Activated T-cell treated with anti-CD3 and anti-CD28 coated beads, Interleukin-2, amount 50 U/mL, for 24 hours (primary cell): Measurements from ENCODE around the gene GLB1L2.
A peak's percentile ranks its signal among the peaks of the same experiment; 100 is the strongest.

Experiments
- DNase-seq: peaks from one replicate; pipeline ENCODE4 v3.0.0-alpha.2; 2020
- H3K27ac Mint-ChIP-seq: 2 replicates; pipeline ENCODE4 v1.8.0; 2020; ENCODE audit warnings: mild to moderate bottlenecking, mixed read lengths
- H3K27me3 Mint-ChIP-seq: 2 replicates; pipeline ENCODE4 v1.8.0; 2020; ENCODE audit warnings: mixed read lengths
- H3K36me3 Mint-ChIP-seq: 2 replicates; pipeline ENCODE4 v1.8.0; 2020; ENCODE audit warnings: low read depth, mixed read lengths
- H3K4me1 Mint-ChIP-seq: 2 replicates; pipeline ENCODE4 v1.8.0; 2020; ENCODE audit warnings: low read depth, mixed read lengths
- H3K4me3 Mint-ChIP-seq: 2 replicates; pipeline ENCODE4 v1.8.0; 2020; ENCODE audit warnings: mild to moderate bottlenecking, moderate library complexity, mixed read lengths
- H3K9me3 Mint-ChIP-seq: 2 replicates; pipeline ENCODE4 v1.8.0; 2020; ENCODE audit warnings: mixed read lengths

GLB1L2 gene

DNA sequence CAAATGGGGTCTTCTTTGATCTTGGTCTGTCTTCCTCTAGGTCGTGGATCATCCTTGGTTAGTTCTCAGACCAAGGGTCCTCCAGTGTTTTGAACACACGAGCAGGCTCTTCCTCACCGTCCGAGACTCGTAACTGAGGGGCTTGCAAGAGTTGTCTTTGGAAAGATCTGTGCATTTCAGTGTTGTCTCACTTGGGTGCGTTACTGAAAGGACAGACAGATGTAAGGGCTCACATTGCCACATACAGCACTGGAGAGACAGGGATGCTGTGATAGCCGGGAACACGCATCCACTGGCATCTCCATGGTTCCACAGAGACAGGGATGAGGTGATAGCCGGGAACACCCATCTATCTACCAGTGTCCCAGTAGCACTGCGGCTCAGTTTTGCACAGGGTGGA, 15.7 kb downstream of the GLB1L2 start:
- Mint-ChIP-seq H3K27me3 (no peaks in the 10 kb centered on the region), H3K9me3 (no peaks in the 10 kb centered on the region), H3K36me3 (peaks cover 2% of the 10 kb centered on the region), H3K4me3 (no peak overlapping the region), H3K4me1 (peaks cover 14% of the 10 kb centered on the region), H3K27ac (no peak overlapping the region)
- no peak for DNase-seq

DNA sequence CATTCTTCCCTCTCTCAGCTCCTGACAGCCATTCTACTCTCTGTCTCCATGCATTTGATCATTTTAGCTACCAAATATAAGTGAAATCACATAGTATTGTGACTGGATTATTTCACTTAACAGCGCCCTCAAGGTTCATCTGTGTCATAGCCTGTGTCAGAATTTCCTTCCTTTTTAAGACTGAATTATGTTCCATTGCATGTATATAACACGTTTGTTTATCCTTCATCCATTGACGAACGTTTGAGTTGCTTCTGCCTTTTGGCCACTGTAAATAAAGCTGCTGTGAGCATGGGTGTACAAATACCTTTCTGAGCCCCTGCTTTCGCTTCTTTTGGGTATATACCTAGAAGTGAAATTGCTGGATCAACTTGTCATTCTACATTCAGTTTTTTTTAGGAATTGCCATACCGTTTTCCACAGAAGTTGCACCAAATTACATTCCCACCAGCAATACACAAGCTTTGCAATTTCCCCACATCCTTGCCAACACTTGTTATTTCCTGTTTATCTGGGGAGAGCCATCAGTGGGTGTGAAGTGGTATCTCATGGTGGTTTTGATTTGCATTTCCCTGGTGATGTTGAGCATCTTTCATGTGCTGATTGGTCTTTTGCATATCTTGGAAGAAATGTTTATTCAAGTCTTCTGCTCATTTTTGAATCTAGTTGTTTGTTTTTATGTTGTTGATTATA, 17.5 kb downstream of the GLB1L2 start:
- Mint-ChIP-seq H3K4me1 (peaks cover 14% of the 10 kb centered on the region), H3K27ac (peak overlapping the region; percentile 20), H3K9me3 (peaks cover 3% of the 10 kb centered on the region), H3K4me3 (no peak overlapping the region), H3K36me3 (peaks cover 5% of the 10 kb centered on the region), H3K27me3 (no peaks in the 10 kb centered on the region)
- no peak for DNase-seq

DNA sequence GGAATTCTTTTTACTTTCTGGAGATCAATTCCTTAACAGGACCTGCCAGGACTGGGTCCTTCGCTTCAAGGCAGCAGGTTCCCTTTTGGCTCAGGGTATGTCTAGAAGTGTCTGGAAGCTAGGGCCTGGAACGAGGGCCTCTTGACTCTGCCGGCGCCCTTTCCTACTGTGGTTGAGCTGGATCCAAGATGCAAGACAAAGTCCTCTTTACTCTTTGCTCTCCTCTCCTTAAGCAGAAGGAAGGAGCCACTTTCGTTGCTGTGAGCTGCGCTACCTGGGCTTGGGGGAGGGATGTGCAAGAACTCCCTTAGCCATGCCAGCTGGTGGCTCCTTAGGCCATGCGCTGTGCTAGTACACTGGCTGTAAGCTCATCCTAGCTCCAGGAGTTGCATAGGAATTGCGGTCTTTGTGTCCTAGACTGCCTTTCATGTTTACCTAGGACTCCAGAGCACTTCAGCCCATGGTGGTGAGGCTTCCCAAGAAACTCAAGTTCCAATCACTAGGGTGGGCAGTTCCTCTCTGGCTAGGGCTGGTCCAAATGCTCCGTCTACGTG, 18.1 kb downstream of the GLB1L2 start:
- peaks cover 14% of the 10 kb centered on the region for H3K4me1 Mint-ChIP-seq
- H3K27me3 Mint-ChIP-seq = no peaks in the 10 kb centered on the region
- H3K27ac Mint-ChIP-seq = peak overlapping the region; percentile 20
- no peak for DNase-seq
- H3K9me3 Mint-ChIP-seq = peaks cover 3% of the 10 kb centered on the region
- H3K36me3 Mint-ChIP-seq = peaks cover 5% of the 10 kb centered on the region
- no peak overlapping the region for H3K4me3 Mint-ChIP-seq

GRCh38 chr11:134350381-134350780, 18.6 kb downstream of the GLB1L2 start:
- Mint-ChIP-seq H3K27me3 (no peaks in the 10 kb centered on the region), H3K36me3 (peaks cover 5% of the 10 kb centered on the region), H3K4me3 (no peak overlapping the region), H3K9me3 (peaks cover 3% of the 10 kb centered on the region), H3K4me1 (peaks cover 14% of the 10 kb centered on the region), H3K27ac (no peak overlapping the region)
- no peak for DNase-seq

DNA sequence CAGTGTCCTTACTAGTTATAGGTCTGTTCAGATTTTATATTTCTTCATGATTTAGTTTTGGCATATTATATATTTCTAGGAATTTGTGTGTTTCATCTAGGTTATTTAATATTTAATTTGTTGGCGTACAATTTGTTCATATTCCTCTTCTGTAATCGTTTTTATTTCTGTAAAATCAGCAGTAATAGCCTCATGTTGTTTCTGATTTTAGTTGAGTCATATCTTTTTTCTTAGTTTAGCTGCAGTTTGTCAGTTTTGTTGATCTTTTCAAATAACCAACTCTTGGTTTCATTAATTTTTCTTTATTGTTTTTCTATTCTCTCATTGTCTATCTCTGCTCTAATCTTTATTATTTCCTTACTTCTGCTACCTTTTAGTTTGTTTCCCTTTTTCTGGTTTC, 20.3 kb downstream of the GLB1L2 start:
- Mint-ChIP-seq H3K4me3 (no peak overlapping the region), H3K9me3 (peaks cover 3% of the 10 kb centered on the region), H3K36me3 (peaks cover 9% of the 10 kb centered on the region), H3K27me3 (no peaks in the 10 kb centered on the region), H3K27ac (no peak overlapping the region), H3K4me1 (peaks cover 14% of the 10 kb centered on the region)
- DNase-seq = no peak

DNA sequence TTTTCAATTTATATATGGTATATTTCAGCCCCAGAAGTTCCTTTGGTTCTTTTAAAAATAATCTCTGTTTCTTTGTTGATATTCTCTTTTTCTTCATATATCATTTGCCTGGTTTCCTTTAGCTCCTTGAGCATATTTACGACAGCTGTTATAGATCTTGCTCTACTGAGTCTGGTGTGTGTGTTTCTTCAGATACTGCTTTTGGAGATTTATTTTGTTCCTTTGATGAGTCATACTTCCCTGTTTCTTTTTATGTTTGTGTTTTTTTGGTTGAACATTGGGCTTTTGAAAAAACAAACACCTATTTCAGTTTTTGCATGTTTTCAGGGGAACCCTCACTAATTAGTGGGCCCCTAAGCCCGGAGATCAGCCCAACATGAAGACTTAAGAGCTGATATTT, 23.3 kb downstream of the GLB1L2 start:
- Mint-ChIP-seq H3K4me1 (peaks cover 8% of the 10 kb centered on the region), H3K36me3 (peaks cover 15% of the 10 kb centered on the region), H3K4me3 (no peak overlapping the region), H3K27me3 (peaks cover 3% of the 10 kb centered on the region), H3K27ac (no peak overlapping the region), H3K9me3 (peaks cover 3% of the 10 kb centered on the region)
- DNase-seq = no peak

- Mint-ChIP-seq H3K4me1 (peaks cover 8% of the 10 kb centered on the region), H3K36me3 (peaks cover 15% of the 10 kb centered on the region), H3K27me3 (peaks cover 4% of the 10 kb centered on the region), H3K27ac (no peak overlapping the region), H3K9me3 (peaks cover 3% of the 10 kb centered on the region), H3K4me3 (no peak overlapping the region)
- DNase-seq = no peak
These were observed 23.9 kb downstream of the GLB1L2 start for GRCh38 chr11:134355656-134356055.

GRCh38 chr11:134356656-134357544, 25.1 kb downstream of the GLB1L2 start:
- H3K27ac Mint-ChIP-seq = no peak overlapping the region
- H3K9me3 Mint-ChIP-seq = peaks cover 3% of the 10 kb centered on the region
- no peak overlapping the region for H3K4me3 Mint-ChIP-seq
- peaks cover 6% of the 10 kb centered on the region for H3K27me3 Mint-ChIP-seq
- peaks cover 16% of the 10 kb centered on the region for H3K4me1 Mint-ChIP-seq
- H3K36me3 Mint-ChIP-seq = peaks cover 15% of the 10 kb centered on the region
- DNase-seq = no peak

- Mint-ChIP-seq H3K27me3 (peaks cover 9% of the 10 kb centered on the region), H3K4me1 (peaks cover 18% of the 10 kb centered on the region), H3K9me3 (peaks cover 3% of the 10 kb centered on the region), H3K36me3 (peaks cover 15% of the 10 kb centered on the region), H3K27ac (no peak overlapping the region), H3K4me3 (no peak overlapping the region)
- no peak for DNase-seq
These were observed 25.7 kb downstream of the GLB1L2 start for GRCh38 chr11:134357545-134357839.

DNA sequence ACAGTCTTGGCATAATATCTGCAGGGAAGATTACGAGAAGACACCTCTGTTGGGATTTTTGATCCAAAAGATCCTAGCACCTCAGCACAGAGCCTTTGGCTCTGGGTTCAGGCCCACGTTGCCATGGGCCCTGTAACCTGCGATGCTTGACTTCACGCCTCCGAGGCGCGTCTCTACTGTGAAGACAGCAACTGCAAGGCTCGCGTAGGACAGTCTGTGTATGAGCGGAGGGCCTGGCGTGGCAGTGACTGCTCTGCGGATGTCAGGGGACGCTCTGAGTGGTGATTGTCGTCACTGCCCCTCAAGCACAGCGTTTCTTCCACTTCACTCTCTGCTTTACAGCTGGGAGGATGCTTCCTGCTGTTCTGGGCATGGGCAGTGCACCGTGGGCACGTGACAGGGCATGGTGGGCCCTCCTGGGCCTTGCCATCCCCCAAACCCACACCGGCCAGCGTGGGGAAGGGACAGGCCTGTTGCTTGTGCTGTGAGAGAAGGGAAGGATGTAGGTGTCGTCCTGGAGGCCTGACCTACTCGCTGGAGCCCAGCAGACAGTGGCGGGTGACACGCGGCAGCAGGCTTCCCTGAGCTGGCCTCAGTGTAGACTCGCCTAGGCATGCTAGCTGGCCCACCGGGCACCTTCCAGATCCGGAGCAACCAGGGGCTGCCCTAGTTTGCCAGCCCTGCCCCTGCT, 26.5 kb downstream of the GLB1L2 start:
- DNase-seq = no peak
- Mint-ChIP-seq H3K27ac (no peak overlapping the region), H3K4me1 (peaks cover 18% of the 10 kb centered on the region), H3K27me3 (peaks cover 9% of the 10 kb centered on the region), H3K36me3 (peaks cover 15% of the 10 kb centered on the region), H3K9me3 (peaks cover 3% of the 10 kb centered on the region), H3K4me3 (no peak overlapping the region)

- Mint-ChIP-seq H3K27ac (no peak overlapping the region), H3K36me3 (peaks cover 13% of the 10 kb centered on the region), H3K4me1 (peaks cover 18% of the 10 kb centered on the region), H3K4me3 (no peak overlapping the region), H3K27me3 (peaks cover 9% of the 10 kb centered on the region), H3K9me3 (no peaks in the 10 kb centered on the region)
- no peak for DNase-seq
These were observed 27.2 kb downstream of the GLB1L2 start for GRCh38 chr11:134358856-134359490.

GRCh38 chr11:134359646-134360045, 27.9 kb downstream of the GLB1L2 start:
- Mint-ChIP-seq H3K4me1 (peaks cover 18% of the 10 kb centered on the region), H3K9me3 (no peaks in the 10 kb centered on the region), H3K4me3 (no peak overlapping the region), H3K27ac (no peak overlapping the region), H3K36me3 (peaks cover 12% of the 10 kb centered on the region), H3K27me3 (peaks cover 9% of the 10 kb centered on the region)
- no peak for DNase-seq

- Mint-ChIP-seq H3K4me3 (no peak overlapping the region), H3K27me3 (peaks cover 9% of the 10 kb centered on the region), H3K36me3 (peaks cover 12% of the 10 kb centered on the region), H3K27ac (no peak overlapping the region), H3K4me1 (peaks cover 18% of the 10 kb centered on the region), H3K9me3 (no peaks in the 10 kb centered on the region)
- DNase-seq = peak; percentile 84
These were observed 28.5 kb downstream of the GLB1L2 start for GRCh38 chr11:134360050-134360835.

DNA sequence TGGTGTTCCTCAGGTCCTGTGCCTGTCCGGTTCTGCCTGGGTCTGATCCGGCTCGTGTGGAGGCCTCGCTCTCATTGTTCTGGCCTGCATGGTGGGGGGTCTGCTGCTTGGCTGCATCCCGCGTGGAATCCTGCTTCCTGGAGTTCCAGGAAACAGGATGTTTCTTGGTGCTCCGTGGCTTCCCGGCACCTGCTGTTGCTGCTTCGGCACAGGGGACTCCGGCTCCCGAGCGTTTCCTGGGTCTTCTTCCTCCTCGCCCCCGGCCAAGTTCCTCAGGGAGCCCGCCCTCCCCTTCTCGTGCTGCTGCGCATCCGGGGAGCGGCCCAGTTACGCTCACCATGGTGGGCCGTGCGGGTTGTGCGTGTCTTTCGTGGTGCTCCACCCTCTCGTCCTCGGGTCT, 29.9 kb downstream of the GLB1L2 start:
- peaks cover 12% of the 10 kb centered on the region for H3K36me3 Mint-ChIP-seq
- DNase-seq = no peak
- no peaks in the 10 kb centered on the region for H3K9me3 Mint-ChIP-seq
- peaks cover 9% of the 10 kb centered on the region for H3K27me3 Mint-ChIP-seq
- no peak overlapping the region for H3K27ac Mint-ChIP-seq
- H3K4me3 Mint-ChIP-seq = no peak overlapping the region
- peaks cover 18% of the 10 kb centered on the region for H3K4me1 Mint-ChIP-seq
